Activated naive CD8-positive, alpha-beta T cell (primary cell): ENCODE data around the gene KIF22.

ENCODE experiments used
- H3K27ac Mint-ChIP-seq: one replicate; pipeline ENCODE4 v1.8.0; 2021; ENCODE audit warnings: mixed read lengths
- H3K27me3 Mint-ChIP-seq: one replicate; pipeline ENCODE4 v1.8.0; 2021; ENCODE audit warnings: mixed read lengths
- H3K36me3 Mint-ChIP-seq: one replicate; pipeline ENCODE4 v1.8.0; 2021; ENCODE audit warnings: mixed read lengths
- H3K4me1 Mint-ChIP-seq: one replicate; pipeline ENCODE4 v1.8.0; 2021; ENCODE audit warnings: low read depth, mixed read lengths
- H3K4me3 Mint-ChIP-seq: one replicate; pipeline ENCODE4 v1.8.0; 2021; ENCODE audit warnings: mild to moderate bottlenecking, mixed read lengths
- H3K9me3 Mint-ChIP-seq: one replicate; pipeline ENCODE4 v1.8.0; 2021; ENCODE audit warnings: low read depth, mixed read lengths

The KIF22 gene

DNA sequence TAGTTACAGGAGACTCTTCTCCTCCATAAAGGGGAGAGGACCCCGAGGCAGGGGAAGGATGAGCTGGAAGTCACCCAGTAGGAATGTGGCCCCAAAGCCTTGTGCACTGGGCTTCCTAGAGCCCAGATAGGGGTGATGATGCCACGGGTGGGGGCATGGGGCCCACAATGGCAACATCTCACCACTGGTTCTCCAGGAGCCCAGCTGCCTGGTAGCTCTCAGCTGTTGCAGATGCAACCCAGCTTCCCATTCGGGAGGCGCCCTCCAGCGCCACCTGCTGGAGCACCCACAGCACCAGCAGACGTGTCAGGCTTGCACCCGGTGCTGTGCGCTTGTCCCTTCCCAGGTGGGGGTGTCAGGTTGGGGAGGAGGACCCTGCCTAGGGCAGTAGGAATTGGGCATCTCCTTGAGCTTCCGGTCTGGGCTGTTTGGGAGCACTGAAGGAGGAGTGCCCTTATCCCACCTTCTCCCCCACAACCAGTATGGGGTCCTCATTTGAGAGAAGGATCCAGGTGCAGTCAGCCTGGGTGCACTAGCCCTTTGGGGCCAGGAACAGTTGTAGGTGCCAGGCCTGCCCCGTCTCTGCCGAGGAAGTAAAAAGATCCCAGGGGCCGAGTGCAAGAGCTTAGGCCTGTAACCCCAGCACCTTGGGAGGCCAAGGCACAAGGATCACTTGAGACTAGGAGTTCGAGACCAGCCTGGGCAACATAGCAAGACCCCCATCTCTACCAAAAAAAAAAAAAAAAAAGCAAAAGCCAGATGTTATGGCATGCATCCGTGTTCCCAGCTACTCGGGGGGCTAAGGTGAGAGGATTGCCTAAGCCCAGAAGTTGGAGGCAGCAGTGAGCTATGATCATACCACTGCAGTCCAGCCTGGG, 58.1 kb downstream of the KIF22 start:
- H3K27me3 Mint-ChIP-seq, result no peaks in the 10 kb centered on the region
- no peak overlapping the region for H3K27ac Mint-ChIP-seq
- H3K4me3 Mint-ChIP-seq, result no peak overlapping the region
- H3K4me1 Mint-ChIP-seq, result peaks cover 11% of the 10 kb centered on the region
- H3K9me3 Mint-ChIP-seq, result no peaks in the 10 kb centered on the region
- H3K36me3 Mint-ChIP-seq, result no peaks in the 10 kb centered on the region

GRCh38 chr16:29849505-29849904, 59.0 kb downstream of the KIF22 start:
- no peak overlapping the region for H3K4me3 Mint-ChIP-seq
- no peak overlapping the region for H3K27ac Mint-ChIP-seq
- H3K36me3 Mint-ChIP-seq, result no peaks in the 10 kb centered on the region
- H3K27me3 Mint-ChIP-seq, result no peaks in the 10 kb centered on the region
- H3K9me3 Mint-ChIP-seq, result no peaks in the 10 kb centered on the region
- peaks cover 11% of the 10 kb centered on the region for H3K4me1 Mint-ChIP-seq

DNA sequence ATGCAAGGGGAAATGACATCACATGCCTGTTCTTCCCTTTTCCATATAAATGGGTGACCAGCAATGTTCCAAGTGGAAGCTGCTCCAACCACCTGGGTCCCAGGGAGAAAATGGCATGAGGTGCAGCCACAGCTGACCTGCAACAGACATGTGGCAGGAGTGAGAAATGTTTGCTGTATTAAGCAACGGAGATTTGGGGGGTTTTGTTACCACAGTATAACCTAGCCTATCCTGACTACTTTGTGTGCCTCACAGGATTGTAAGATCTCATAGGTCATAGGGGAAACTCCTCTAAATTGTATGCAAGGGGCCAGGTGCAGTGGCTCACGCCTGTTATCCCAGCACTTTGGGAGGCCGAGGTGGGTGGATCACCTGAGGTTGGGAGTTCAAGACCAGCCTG, 60.4 kb downstream of the KIF22 start:
- Mint-ChIP-seq H3K4me3 (no peak overlapping the region), H3K9me3 (no peaks in the 10 kb centered on the region), H3K4me1 (peaks cover 11% of the 10 kb centered on the region), H3K36me3 (no peaks in the 10 kb centered on the region), H3K27ac (no peak overlapping the region), H3K27me3 (no peaks in the 10 kb centered on the region)

DNA sequence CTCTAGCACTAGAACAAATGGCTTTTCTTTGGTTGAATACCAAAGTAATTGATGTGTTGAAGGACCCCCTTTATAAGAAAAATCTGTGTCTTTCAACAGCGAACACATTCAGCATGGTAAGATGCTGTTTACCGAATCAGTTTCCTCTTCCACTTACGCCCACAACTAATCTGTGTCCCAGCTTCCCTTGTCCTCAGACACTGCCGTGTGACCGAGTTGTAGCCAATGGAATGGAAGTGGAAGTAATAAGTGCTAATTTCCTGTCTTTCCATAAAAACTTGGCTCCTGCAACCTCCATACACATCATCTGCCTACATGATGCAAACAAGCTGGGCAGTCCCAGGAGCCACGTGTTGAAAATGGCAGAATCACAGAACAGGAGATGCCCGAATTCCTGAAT, 62.1 kb downstream of the KIF22 start:
- H3K36me3 Mint-ChIP-seq, result no peaks in the 10 kb centered on the region
- no peak overlapping the region for H3K27ac Mint-ChIP-seq
- peaks cover 8% of the 10 kb centered on the region for H3K4me1 Mint-ChIP-seq
- H3K27me3 Mint-ChIP-seq, result no peaks in the 10 kb centered on the region
- H3K4me3 Mint-ChIP-seq, result no peak overlapping the region
- H3K9me3 Mint-ChIP-seq, result no peaks in the 10 kb centered on the region

DNA sequence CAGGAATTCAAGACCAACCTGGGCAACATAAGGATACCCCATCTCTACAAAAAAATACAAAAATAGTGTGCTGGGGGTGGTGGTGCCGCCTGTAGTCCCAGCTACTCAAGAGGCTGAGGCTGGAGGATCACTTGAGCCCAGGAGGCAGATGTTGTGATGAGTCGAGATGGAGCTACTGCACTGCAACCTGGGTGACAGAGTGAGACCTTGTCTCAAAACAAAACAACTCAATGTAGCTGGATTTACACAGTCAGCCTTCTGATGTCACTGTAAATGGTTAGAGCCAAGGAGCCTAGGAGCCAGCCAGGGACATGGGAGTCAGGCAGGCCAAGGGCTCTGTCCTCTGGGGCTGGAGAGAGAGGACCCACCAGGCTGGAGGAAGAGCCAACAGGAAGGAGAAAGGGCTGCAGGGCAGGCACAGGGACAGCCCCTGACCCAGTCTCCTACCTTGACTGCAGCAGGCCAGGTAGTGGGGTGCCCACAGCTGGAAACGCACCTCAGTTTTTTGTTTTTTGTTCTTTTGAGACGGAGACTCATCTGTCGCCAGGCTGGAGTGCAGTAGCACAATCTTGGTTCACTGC, 64.1 kb downstream of the KIF22 start:
- Mint-ChIP-seq H3K27me3 (no peaks in the 10 kb centered on the region), H3K36me3 (peaks cover 3% of the 10 kb centered on the region), H3K4me1 (no peaks in the 10 kb centered on the region), H3K9me3 (no peaks in the 10 kb centered on the region), H3K4me3 (no peak overlapping the region), H3K27ac (no peak overlapping the region)
